HS-27A (cell line): ENCODE results near the gene MAD1L1.

Source experiments
- DNase-seq: peaks from one replicate; pipeline ENCODE4 v3.0.0-alpha.2; 2012; ENCODE audit warnings: low read depth, missing footprints

Gene MAD1L1

GRCh38 chr7:2200584-2200980 lies 32.2 kb downstream of the MAD1L1 start:
- no peak for DNase-seq

GRCh38 chr7:2199956-2200583 lies 32.7 kb downstream of the MAD1L1 start:
- no peak for DNase-seq

GRCh38 chr7:2199528-2199927 lies 33.2 kb downstream of the MAD1L1 start:
- no peak for DNase-seq

- DNase-seq: no peak
These were observed 34.0 kb downstream of the MAD1L1 start for GRCh38 chr7:2198760-2199159.

GRCh38 chr7:2198206-2198605 lies 34.5 kb downstream of the MAD1L1 start:
- no peak for DNase-seq

GRCh38 chr7:2197436-2198155 lies 35.1 kb downstream of the MAD1L1 start:
- DNase-seq: no peak

- no peak for DNase-seq
These were observed 36.1 kb downstream of the MAD1L1 start for GRCh38 chr7:2196381-2197378.

GRCh38 chr7:2195400-2196246 lies 37.1 kb downstream of the MAD1L1 start:
- no peak for DNase-seq

- DNase-seq: no peak
These were observed 39.0 kb downstream of the MAD1L1 start for GRCh38 chr7:2193575-2194305.

GRCh38 chr7:2192831-2193534 lies 39.8 kb downstream of the MAD1L1 start:
- no peak for DNase-seq

- no peak for DNase-seq
These were observed 41.7 kb downstream of the MAD1L1 start for GRCh38 chr7:2191016-2191415.

- no peak for DNase-seq
These were observed 42.2 kb downstream of the MAD1L1 start for GRCh38 chr7:2190531-2190930.

- DNase-seq: no peak
These were observed 46.6 kb downstream of the MAD1L1 start for GRCh38 chr7:2186166-2186565.

- no peak for DNase-seq
These were observed 47.0 kb downstream of the MAD1L1 start for GRCh38 chr7:2185715-2186114.

- DNase-seq: no peak
These were observed 50.3 kb downstream of the MAD1L1 start for GRCh38 chr7:2182461-2182860.

GRCh38 chr7:2181077-2181854 lies 51.5 kb downstream of the MAD1L1 start:
- DNase-seq: no peak

GRCh38 chr7:2180081-2180480 lies 52.7 kb downstream of the MAD1L1 start:
- DNase-seq: no peak

- peak; percentile 91 for DNase-seq
These were observed 57.2 kb downstream of the MAD1L1 start for GRCh38 chr7:2175514-2175913.

GRCh38 chr7:2175091-2175490 lies 57.7 kb downstream of the MAD1L1 start:
- no peak for DNase-seq
